CD4-positive, alpha-beta T cell treated with Interleukin-4 for 1 hour (primary cell): ENCODE data around the gene SMG5.

Experiments used
- DNase-seq, 2 donors: peaks; one replicate each; pipeline ENCODE4 v3.0.0-alpha.2; 2020 to 2022

Gene SMG5

GRCh38 chr1:156281693-156282478 lies 739 bp downstream of the SMG5 start:
- no peak for DNase-seq

DNA sequence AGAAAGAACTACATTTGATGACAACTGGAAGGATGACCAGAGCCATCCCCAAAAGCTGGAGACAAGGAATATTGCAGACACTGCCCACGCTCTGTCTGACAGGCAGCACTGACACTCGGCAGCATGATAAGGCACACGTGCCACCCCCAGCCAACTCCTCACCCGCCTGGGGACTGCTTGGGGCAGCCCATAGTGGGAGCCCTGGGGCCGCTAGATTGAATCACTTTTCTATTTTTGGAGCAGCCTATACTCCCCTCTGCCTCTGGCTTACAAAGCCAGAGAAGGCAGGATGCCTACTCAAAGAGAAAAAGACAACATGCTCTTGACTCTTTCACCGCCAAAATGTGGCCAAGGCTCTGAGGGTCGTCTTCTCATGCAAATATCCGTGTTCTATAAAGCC lies 1.3 kb downstream of the SMG5 start:
- DNase-seq, result peak; percentile 17 to 22

- DNase-seq, result no peak
These were observed 2.8 kb downstream of the SMG5 start for GRCh38 chr1:156279837-156280236.

- DNase-seq, result no peak
These were observed 5.7 kb downstream of the SMG5 start for GRCh38 chr1:156276966-156277381.

- no peak for DNase-seq
These were observed 6.1 kb downstream of the SMG5 start for GRCh38 chr1:156276532-156276931.

GRCh38 chr1:156270314-156270713 lies 12.3 kb downstream of the SMG5 start:
- DNase-seq, result no peak

- no peak for DNase-seq
These were observed 14.3 kb downstream of the SMG5 start for GRCh38 chr1:156268336-156268735.

DNA sequence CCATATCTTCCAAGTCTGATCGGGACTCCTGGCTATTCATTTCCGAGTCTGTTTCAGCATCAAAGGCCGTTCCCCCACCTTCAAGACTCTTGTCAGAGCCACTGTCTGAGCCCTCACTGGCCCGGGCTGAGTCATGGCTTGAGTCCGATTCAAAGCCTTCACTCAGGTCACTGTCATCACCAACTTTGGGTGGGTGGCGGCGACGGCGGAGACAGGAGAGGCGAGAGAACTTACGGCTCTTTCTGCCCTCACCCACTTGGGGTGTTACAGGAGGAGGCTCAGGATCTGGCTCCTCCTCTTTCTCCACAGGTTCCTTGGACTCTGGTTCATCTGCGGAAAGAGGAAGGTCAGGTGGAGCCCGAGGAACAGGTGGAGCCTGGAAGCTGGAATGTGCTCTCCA lies 16.6 kb downstream of the SMG5 start:
- DNase-seq, result no peak

- DNase-seq, result no peak
These were observed 19.4 kb downstream of the SMG5 start for GRCh38 chr1:156263288-156263655.

GRCh38 chr1:156262461-156263287 lies 20.0 kb downstream of the SMG5 start:
- DNase-seq, result no peak

DNA sequence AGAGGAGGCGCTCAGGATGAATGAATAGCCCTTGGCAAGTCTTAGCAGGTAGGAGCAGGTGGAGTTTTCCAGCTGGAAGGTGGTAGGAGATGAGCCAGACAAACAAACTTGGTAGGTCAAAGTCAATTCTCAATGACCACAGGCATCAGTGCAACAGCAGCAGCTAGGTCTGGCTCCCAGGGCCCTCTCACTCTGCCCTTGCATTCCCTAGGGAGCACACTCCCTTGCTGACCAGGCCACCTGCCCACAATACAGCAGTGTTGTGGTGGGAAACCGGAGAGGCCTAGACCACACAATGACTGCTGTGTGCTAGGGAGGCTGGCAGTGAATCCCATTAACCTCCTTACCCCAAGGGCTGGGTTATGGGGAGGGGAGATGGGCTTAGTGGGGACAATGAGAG lies 21.7 kb downstream of the SMG5 start:
- no peak for DNase-seq

DNA sequence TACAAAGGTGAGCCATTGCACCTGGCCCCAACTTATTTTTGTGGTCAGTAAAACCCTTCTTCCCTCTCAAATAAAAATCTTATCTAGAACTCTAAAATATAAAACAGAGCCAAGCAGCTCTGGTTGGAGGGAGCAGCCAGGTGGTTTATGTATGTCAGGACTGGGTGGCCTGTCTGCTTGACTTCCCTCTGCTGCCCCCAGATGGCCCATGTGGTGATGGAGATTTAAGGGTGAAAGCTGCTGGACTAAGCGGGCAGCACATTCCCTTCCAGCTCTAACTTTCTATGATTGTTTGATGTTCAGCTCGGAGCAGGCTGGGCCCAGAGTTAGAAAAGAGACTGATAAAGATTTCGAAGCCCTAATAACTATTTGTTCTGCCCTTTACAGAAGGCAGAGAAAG lies 22.8 kb downstream of the SMG5 start:
- DNase-seq, result no peak

- DNase-seq, result no peak
These were observed 23.8 kb downstream of the SMG5 start for GRCh38 chr1:156258859-156259258.

DNA sequence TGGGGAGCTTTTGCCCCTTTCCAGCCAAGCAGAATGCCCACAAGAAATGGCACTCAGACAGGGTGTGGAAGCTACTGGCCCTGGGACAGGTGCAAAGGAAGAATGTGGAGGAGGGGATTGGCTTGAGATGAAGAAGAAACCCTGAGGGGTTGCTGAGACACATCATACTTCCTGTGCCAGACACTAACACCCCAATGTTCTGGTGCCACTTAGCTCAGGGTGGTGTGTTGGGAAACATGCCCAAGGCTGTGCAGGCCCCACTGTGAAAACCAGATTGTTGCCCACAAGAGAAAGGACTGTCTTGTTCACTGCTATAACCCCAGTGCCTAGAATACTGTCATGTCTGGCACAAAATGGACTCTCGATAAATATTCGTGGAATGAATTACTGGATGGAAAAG lies 24.9 kb downstream of the SMG5 start:
- DNase-seq, result no peak

DNA sequence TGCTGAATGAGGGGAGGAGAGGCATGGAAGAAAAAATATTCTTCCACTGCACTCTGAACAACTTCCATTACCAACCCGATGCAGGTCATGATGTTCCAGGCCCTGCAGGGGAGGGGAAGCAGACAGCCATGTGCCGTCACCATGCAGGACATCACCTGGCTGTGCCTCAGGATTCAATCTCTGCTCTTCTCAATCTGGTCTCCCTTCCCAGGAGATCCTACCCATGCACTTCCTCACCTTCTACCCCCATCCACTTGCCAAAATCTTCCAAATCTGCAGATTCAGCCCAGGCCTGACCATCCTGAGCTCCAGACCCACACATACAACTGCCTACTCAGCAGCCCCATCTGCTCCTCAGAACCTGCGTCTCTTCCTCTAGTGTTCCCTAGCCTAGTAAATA lies 29.0 kb downstream of the SMG5 start:
- no peak for DNase-seq

DNA sequence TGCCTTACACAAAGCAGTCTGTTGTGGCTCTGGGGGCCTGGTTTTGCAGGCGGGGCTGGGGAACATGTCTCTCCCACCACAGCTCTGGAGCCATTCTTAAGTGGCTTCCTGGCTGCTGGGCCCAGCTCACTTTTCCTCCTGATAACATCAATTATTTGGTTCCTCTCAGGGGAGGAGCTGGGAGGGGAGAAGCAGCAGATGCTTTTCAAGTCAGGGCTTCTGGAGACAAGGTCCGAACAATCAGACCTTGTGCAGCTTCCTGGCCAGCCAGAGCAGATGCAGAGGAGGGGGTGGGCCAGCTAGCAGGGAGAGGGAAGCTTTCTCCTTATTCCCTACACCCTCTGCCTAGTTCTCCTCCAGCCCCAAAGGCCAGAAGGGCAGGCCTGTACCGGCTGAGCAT lies 31.1 kb downstream of the SMG5 start:
- no peak for DNase-seq

- no peak for DNase-seq
These were observed 33.0 kb downstream of the SMG5 start for GRCh38 chr1:156249593-156249992.

GRCh38 chr1:156248323-156248683 lies 34.3 kb downstream of the SMG5 start:
- DNase-seq, result no peak

- no peak for DNase-seq
These were observed 34.9 kb downstream of the SMG5 start, which contains the start of gene PAQR6 for GRCh38 chr1:156247460-156248322. Gene PAQR6, minus strand, starts transcription at chr1:156248056. Its CDS starts 1,325 bp downstream, at chr1:156246731.

GRCh38 chr1:156246781-156247459 lies 35.7 kb downstream of the SMG5 start:
- no peak for DNase-seq

DNA sequence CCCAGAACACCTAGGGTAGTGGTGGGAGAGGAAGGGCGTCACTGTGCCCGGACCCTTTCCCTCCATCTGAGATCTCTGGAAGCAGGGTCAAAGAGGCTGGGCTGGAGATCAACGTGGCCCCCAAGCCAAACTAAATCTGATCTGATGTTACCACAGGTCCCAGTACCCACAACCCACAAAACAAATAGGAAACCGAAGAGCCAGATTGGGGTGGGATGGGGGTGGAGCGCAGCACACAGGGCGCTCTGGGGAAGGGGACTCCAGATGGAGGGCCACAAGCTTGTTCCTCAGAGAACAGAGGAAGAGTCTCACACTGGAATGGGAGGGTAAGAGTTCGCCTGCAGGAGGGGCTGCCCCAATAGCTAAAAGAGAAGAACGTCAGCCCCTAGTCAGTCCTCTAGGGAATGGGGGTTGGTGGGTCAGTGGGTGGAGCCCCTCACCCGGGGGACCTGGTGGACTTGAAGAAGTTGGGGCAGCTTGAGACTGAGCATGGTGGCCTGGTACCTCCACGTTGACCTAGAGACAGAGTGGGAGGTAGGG lies 36.3 kb downstream of the SMG5 start:
- DNase-seq, result no peak

DNA sequence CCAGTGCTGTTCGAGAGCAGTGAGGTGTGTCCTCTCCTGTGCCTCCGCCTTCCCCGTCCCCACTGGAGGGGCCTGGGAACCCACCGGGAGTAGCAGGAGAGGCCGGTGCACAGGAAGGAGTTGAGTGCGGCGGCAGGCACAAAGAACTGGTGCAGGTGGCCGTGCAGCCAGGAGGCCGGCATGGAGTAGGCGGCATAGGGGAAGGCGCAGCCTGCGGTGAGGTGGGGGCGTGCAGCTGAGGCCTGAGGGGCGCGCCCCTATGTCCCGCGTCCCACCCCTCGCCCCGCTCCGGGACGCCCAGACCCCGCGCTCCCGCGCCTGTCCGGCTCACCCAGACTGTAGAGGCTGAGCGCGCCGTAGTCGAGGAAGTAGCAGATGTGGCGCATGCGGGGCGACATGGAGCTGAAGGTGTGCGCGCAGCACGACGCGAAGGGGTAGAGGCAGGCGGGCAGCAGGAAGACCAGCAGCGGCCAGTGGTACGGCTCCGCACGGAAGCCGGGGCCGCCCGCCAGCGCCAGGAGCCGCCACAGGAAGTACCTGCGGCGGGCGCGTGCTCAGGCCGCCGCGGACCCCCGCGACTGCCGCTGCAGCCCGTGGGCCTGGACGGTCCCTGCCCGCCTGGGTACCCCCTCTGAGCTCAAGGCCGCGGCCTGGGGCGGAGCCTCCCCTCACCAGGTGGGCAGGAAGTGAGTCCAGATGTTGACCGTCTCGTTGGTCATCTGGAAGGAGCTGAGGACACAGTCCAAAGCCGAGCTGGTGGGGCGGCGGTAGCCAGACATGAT lies 37.0 kb downstream of the SMG5 start:
- DNase-seq, result peak; percentile 18 to 39
